Omental fat pad (tissue), 4 donors: ENCODE results near the gene MYO6. TPM values are rescaled to one million over a fixed set of nuclear protein-coding genes. Genes with fewer than 3 reads are reported as not detected.

Source experiments
- ATAC-seq: fragments of 150-250 bp; one replicate; pipeline ENCODE4 v1.9.1; 2016; ENCODE audit warnings: mild to moderate bottlenecking, moderate library complexity; ENCODE audit not compliant: low FRiP score
- DNase-seq: peaks from one replicate; pipeline ENCODE4 v3.0.0-alpha.2; 2019; ENCODE audit warnings: low spot score
- total RNA-seq, 4 donors: library from RNA; depleted of rRNA; stranded (reverse); fragments of >200 nt; gene quantifications; one replicate each; pipeline ENCODE4 v1.1.0, GENCODE V29; 2016
- TF ChIP-seq, protein P1 (sequence below), 3 donors: fragments of 450-650 bp; IDR thresholded peaks; one replicate each; pipeline ENCODE4 v1.5.1; 2016 to 2017; ENCODE audit warnings: antibody characterized with exemption in 3 of 3, mild to moderate bottlenecking in 3 of 3, moderate library complexity in 2 of 3

MYO6 gene
- total RNA-seq, 4 donors from 2014 or later, result 12.7 to 31.1 (median 15.6) TPM

DNA sequence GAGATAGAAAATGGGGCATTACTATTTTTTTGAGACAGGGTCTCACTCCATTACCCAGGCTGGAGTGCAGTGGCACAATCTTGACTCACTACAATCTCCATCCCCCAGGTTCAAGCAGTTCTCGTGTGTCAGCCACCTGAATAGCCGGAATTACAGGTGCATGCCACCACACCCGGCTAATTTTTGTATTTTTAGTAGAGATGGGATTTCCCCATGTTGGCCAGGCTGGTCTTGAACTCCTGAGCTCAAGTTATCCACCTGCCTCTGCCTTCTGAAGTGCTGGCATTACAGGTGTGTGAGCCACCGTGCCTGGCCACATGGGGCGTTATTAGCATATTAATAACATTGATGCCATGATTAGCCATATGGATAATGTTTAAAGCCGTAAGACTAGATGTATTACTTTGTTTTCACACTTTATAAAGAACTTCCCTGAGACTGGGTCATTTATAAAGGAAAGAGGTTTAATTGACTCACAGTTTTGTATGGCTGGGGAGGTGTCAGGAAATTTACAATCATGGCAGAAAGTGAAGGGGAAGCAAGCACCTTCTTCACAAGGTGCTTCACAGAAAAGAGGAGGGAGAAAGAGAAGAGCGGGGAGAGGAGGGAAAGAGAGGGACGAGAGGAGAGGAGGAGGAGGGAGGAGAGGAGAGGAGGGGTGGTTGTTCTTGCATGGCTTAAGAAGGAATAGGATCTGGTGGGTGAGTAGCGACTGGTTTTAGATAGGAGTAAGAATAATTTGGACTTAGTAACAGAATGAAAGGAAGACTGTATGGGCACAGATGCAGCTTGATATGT is 51.9 kb downstream of the MYO6 start:
- ATAC-seq (no peak), DNase-seq (no peak)
- TF ChIP-seq, protein P1, sequence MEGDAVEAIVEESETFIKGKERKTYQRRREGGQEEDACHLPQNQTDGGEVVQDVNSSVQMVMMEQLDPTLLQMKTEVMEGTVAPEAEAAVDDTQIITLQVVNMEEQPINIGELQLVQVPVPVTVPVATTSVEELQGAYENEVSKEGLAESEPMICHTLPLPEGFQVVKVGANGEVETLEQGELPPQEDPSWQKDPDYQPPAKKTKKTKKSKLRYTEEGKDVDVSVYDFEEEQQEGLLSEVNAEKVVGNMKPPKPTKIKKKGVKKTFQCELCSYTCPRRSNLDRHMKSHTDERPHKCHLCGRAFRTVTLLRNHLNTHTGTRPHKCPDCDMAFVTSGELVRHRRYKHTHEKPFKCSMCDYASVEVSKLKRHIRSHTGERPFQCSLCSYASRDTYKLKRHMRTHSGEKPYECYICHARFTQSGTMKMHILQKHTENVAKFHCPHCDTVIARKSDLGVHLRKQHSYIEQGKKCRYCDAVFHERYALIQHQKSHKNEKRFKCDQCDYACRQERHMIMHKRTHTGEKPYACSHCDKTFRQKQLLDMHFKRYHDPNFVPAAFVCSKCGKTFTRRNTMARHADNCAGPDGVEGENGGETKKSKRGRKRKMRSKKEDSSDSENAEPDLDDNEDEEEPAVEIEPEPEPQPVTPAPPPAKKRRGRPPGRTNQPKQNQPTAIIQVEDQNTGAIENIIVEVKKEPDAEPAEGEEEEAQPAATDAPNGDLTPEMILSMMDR (IDR thresholded peaks at IDR 0.05), result no peak

DNA sequence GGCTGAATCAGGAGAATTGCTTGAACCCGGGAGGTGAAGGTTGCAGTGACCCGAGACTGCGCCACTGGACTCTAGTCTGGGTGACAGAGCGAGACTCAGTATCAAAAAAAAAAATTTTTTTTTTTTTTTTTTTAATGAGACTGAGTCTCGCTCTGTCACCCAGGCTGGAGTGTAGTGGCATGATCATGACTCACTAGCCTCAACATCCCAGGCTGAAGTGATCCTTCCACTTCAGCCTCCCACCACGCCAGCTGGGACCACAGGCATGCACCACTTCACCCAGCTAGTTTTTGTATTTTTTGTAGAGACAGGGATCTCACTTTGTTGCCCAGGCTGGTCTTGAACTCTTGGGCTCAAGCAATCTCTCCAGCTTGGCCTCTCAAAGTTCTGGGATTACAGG is 53.3 kb downstream of the MYO6 start:
- TF ChIP-seq, protein P1 (IDR thresholded peaks at IDR 0.05), result no peak
- no peak for DNase-seq

DNA sequence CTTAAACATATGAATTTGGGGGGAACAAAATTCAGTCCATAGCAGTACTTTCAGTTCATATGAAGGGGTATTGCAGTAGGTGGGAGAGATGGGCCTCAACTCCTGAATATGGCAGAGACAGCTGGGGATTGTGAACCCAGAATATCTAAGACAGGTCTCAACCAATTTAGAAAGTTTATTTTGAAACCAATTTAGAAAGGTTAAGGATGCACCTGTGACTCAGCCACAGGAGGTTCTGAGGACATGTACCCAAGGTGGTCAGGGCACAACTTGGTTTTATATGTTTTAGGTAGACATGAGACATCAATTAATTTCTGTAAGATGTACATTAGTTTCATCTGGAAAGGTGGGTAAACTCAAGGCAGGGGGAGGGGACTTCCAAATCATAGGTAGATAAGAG is 59.5 kb downstream of the MYO6 start:
- TF ChIP-seq, protein P1 (IDR thresholded peaks at IDR 0.05), result no peak
- DNase-seq, result no peak
- ATAC-seq, result no peak

More for the DNA sequence above, 53.3 kb downstream of the MYO6 start:
- ATAC-seq, result no peak

DNA sequence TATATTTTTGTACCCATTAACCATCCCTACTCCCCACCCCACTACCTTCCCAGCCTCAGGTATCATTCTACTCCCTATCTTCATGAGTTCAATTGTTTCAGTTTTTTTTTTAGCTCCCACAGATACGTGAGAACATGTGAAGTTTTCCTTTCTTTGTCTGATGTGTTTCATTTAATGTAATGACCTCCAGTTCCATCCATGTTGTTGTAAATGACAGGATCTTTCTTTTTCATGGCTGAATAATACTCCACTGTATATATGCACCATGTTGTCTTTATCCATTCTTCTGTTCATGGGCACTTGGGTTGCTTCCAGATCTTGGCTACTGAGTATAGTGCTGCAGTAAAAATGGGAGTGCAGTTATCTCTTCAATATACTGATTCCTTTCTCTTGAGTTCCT is 63.5 kb downstream of the MYO6 start:
- no peak for ATAC-seq
- TF ChIP-seq, protein P1 (IDR thresholded peaks at IDR 0.05), result no peak
- DNase-seq, result no peak

DNA sequence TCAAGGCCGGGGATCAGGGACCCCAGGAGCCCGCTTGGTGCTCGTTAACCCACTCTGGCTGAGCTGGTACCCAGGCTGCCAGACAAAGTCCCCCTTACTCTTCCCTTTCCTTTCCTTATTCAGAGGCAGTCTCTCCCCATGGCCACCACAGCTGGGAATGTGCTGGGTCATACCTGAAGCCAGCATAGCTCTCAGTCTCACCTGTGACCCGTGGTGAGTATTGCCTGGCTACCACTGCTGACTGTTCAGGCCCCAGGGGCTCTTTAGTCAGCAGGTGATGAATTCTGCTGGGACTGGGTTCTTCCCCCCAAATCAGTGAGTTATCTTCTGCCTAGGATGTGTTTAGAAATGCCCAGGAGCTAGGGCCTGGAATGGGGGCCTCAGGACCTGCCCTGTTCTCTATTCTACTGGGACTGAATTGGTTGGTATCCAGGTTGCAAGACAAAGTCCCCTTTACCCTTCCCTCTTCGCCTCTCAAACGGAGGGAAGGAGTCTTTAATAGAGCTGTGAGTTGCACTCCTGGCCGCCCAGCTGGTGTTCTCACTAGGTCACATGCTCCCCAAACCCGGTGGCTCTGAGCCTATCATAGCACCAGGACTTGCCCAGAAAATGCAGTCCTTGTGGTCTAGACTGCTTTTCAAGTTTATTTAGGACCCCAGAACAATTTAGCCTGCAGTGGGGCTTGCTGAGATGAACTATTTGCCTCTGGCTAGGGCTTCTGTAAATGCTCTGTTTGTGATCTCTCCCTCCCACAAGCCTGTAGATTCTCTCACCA is 64.6 kb downstream of the MYO6 start:
- DNase-seq (no peak), ATAC-seq (no peak)
- TF ChIP-seq, protein P1 (IDR thresholded peaks at IDR 0.05), result no peak

DNA sequence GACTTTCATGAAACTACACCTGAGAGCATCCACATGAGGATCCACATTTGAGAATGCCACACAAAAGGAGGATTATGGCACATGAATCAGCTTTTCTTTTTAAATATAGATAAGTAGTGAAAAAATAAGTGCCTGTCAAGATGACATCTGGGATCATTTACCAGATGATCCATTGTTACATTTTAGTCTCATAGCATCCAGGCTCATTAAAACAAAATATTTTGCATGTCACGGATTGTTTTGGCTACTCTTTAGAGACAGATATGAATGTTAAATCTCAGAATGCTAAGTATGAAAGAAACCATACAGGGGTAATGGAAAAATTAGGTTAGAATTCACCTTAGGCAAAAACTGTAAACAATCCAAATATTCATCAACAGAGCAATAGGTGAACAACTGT is 66.7 kb downstream of the MYO6 start:
- ATAC-seq (no peak), DNase-seq (no peak)
- TF ChIP-seq, protein P1 (IDR thresholded peaks at IDR 0.05), result no peak
